DND-41 (cell line): ENCODE results near the gene SFRP5.

Experiments used
- EZH2 ChIP-seq: IDR thresholded peaks from 3 replicates; pipeline ENCODE4 v1.6.1; 2012; ENCODE audit warnings: borderline replicate concordance, low read depth, mild to moderate bottlenecking, moderate library complexity, low read length, inconsistent platforms; ENCODE audit not compliant: severe bottlenecking
- TF ChIP-seq, protein P1 (sequence below): IDR thresholded peaks from 2 replicates; pipeline ENCODE4 v1.5.1; 2012; ENCODE audit warnings: borderline replicate concordance, low read length, moderate library complexity, mild to moderate bottlenecking; ENCODE audit not compliant: poor library complexity, severe bottlenecking; ENCODE audit errors: extremely low read depth

DNA sequence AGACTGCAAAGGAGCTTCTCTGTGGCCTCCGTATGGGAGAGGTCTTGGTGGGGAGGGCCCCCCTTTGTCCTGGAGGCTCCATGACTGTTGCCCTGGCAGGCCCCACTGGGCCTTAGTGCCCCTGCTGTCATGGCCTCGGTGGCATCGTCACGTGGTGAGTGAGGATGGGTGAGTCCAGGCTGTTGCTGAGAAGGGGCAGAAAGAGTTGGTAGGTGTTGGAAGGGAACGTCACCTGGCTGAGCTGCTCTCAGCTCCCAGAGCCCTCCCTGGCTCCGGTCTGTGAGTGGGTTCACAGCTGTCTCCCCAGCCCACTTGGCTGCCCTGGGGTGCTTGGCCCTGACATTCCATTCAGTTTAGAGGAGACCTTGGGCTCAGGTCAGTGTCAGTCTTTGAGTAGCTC lies 16.1 kb downstream of the SFRP5 start:
- TF ChIP-seq, protein P1, sequence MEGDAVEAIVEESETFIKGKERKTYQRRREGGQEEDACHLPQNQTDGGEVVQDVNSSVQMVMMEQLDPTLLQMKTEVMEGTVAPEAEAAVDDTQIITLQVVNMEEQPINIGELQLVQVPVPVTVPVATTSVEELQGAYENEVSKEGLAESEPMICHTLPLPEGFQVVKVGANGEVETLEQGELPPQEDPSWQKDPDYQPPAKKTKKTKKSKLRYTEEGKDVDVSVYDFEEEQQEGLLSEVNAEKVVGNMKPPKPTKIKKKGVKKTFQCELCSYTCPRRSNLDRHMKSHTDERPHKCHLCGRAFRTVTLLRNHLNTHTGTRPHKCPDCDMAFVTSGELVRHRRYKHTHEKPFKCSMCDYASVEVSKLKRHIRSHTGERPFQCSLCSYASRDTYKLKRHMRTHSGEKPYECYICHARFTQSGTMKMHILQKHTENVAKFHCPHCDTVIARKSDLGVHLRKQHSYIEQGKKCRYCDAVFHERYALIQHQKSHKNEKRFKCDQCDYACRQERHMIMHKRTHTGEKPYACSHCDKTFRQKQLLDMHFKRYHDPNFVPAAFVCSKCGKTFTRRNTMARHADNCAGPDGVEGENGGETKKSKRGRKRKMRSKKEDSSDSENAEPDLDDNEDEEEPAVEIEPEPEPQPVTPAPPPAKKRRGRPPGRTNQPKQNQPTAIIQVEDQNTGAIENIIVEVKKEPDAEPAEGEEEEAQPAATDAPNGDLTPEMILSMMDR, result no peak
- TF ChIP-seq EZH2, result no peak
